Hepatocyte (in vitro differentiated cells): Measurements from ENCODE around the gene CHD2.

ENCODE experiments used
- EZH2 ChIP-seq: fragments of 200-600 bp; sonication (generic); IDR thresholded peaks from 2 replicates; pipeline ENCODE4 v1.6.1; 2016; ENCODE audit warnings: antibody characterized with exemption, mild to moderate bottlenecking, borderline replicate concordance
- EZH2phosphoT487 ChIP-seq: fragments of 200-600 bp; sonication (generic); IDR thresholded peaks from one replicate; pipeline ENCODE4 v1.6.1; 2018; ENCODE audit warnings: antibody characterized with exemption, mild to moderate bottlenecking, low read depth, moderate library complexity; ENCODE audit not compliant: unreplicated experiment, severe bottlenecking
- TF ChIP-seq, protein P1 (sequence below): fragments of 200-600 bp; sonication (generic); IDR thresholded peaks from 2 replicates; pipeline ENCODE4 v1.5.1; 2016; ENCODE audit warnings: antibody characterized with exemption, mild to moderate bottlenecking; ENCODE audit not compliant: poor library complexity

DNA sequence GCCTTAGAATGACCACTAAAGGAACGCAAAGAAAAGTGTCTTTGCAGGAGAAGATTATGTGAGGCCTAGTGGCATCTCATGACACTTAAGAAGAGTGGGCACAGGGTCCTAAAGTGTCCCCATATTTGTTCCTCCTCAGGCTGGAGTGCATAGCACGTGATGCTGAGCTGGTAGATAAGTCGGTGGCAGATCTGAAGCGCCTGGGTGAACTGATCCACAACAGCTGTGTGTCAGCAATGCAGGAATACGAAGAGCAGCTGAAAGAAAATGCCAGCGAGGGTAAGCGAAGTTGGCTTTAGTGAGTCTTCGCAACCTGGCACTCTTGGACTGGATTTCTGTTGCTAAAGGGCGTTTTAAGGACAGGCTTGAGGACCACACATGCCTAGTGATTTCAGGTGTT lies 92.6 kb downstream of the CHD2 start:
- TF ChIP-seq EZH2, result no peak
- TF ChIP-seq, protein P1, sequence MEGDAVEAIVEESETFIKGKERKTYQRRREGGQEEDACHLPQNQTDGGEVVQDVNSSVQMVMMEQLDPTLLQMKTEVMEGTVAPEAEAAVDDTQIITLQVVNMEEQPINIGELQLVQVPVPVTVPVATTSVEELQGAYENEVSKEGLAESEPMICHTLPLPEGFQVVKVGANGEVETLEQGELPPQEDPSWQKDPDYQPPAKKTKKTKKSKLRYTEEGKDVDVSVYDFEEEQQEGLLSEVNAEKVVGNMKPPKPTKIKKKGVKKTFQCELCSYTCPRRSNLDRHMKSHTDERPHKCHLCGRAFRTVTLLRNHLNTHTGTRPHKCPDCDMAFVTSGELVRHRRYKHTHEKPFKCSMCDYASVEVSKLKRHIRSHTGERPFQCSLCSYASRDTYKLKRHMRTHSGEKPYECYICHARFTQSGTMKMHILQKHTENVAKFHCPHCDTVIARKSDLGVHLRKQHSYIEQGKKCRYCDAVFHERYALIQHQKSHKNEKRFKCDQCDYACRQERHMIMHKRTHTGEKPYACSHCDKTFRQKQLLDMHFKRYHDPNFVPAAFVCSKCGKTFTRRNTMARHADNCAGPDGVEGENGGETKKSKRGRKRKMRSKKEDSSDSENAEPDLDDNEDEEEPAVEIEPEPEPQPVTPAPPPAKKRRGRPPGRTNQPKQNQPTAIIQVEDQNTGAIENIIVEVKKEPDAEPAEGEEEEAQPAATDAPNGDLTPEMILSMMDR, result no peak
- TF ChIP-seq EZH2phosphoT487, result no peak
